A549 (cell line): ENCODE results near the gene RTRAF. TPM values are rescaled to one million over a fixed set of nuclear protein-coding genes. Genes with fewer than 3 reads are reported as not detected.

Source experiments
- ATAC-seq, 2 experiments: fragments of 200-7000 bp in 1 of 2; fragments of >200 bp in 1 of 2; cut with Nextera tagmentation in 1 of 2; cut with Tn5 transposase in 1 of 2; 3 replicates each; pipeline versions ENCODE4 v1.8.0 to v1.9.1; 2018 to 2020; ENCODE audit warnings: mild to moderate bottlenecking in 1 of 2, moderate library complexity in 1 of 2
- CTCF ChIA-PET: fragments of 300-600 bp; sonication (Branson Sonifier 250); formaldehyde crosslinking; extraction: SDS; loops from one replicate; lab custom pipeline; 2021; ENCODE audit warnings: antibody characterized with exemption, inconsistent platforms; lab: Yijun Ruan, JAX
- POLR2A ChIA-PET: fragments of 350-600 bp; formaldehyde crosslinking; extraction: SDS; loops from one replicate; lab custom pipeline; 2021; ENCODE audit warnings: antibody characterized with exemption, inconsistent platforms; lab: Yijun Ruan, JAX
- DNase-seq, 2 experiments: peaks; one replicate each; pipeline versions ENCODE4 v3.0.0 to v3.0.0-alpha.2; 2011 to 2016; ENCODE audit warnings: low read depth in 1 of 2, low spot score in 1 of 2
- FAIRE-seq: peaks from 2 replicates; lab custom pipeline; 2011; peaks lifted over from hg19 to GRCh38; lab: Jason Lieb, UNC
- H3K27ac ChIP-seq, 2 experiments: fragments of >200 bp; sonication (Bioruptor Twin); formaldehyde crosslinking; 3 replicates each; pipeline ENCODE4 v1.5.1; 2016 to 2017
- H3K4me1 ChIP-seq: fragments of >200 bp; sonication (Bioruptor Twin); formaldehyde crosslinking; 3 replicates; pipeline ENCODE4 v1.6.1; 2016
- H3K4me2 ChIP-seq: fragments of >200 bp; sonication (Bioruptor Twin); formaldehyde crosslinking; 3 replicates; pipeline ENCODE4 v1.6.1; 2016
- H3K4me3 ChIP-seq: fragments of >200 bp; sonication (Bioruptor Twin); formaldehyde crosslinking; 3 replicates; pipeline ENCODE4 v1.5.1; 2016
- H3K9me3 ChIP-seq: fragments of >200 bp; sonication (Bioruptor Twin); formaldehyde crosslinking; 3 replicates; pipeline ENCODE4 v1.6.1; 2016
- CHD2 ChIP-seq: fragments of 150-350 bp; IDR thresholded peaks from 2 replicates; pipeline ENCODE4 v1.6.1; 2014; ENCODE audit warnings: low read length; ENCODE audit not compliant: partially characterized antibody
- CHD4 ChIP-seq: fragments of 200-600 bp; sonication (generic); IDR thresholded peaks from 2 replicates; pipeline ENCODE4 v1.6.1; 2016; ENCODE audit warnings: antibody characterized with exemption, mild to moderate bottlenecking, borderline replicate concordance
- EHF ChIP-seq: fragments of 250-450 bp; sonication (Bioruptor Pico); IDR thresholded peaks from 2 replicates; pipeline ENCODE4 v1.5.0; 2020; ENCODE audit warnings: mild to moderate bottlenecking
- EHMT2 ChIP-seq: fragments of 200-600 bp; sonication (generic); IDR thresholded peaks from 2 replicates; pipeline ENCODE4 v1.6.1; 2016; ENCODE audit warnings: antibody characterized with exemption, low read depth, mild to moderate bottlenecking, moderate library complexity
- ELK1 ChIP-seq: fragments of 150-350 bp; IDR thresholded peaks from 2 replicates; pipeline ENCODE4 v1.6.1; 2014; ENCODE audit warnings: low read depth, mild to moderate bottlenecking, low read length
- EP300 ChIP-seq, 2 experiments: fragments of >200 bp; sonication (Bioruptor Twin); formaldehyde crosslinking; IDR thresholded peaks; 2 replicates in 1 of 2; 3 replicates in 1 of 2; pipeline ENCODE4 v1.6.1; 2016 to 2017
- ESRRA ChIP-seq: fragments of 150-350 bp; IDR thresholded peaks from 2 replicates; pipeline ENCODE4 v1.6.1; 2014; ENCODE audit warnings: mild to moderate bottlenecking, low read length, borderline replicate concordance
- HDAC2 ChIP-seq: fragments of 200-600 bp; sonication (generic); IDR thresholded peaks from 2 replicates; pipeline ENCODE4 v1.6.1; 2016
- HEYL ChIP-seq: fragments of 250-450 bp; sonication (Bioruptor Pico); IDR thresholded peaks from 2 replicates; pipeline ENCODE4 v1.8.0; 2021; ENCODE audit warnings: mild to moderate bottlenecking, moderate library complexity
- HOXA7 ChIP-seq: fragments of 250-450 bp; sonication (Bioruptor Pico); IDR thresholded peaks from 2 replicates; pipeline ENCODE4 v1.5.0; 2020; ENCODE audit warnings: mild to moderate bottlenecking, moderate library complexity
- JUNB ChIP-seq: fragments of >200 bp; sonication (Bioruptor Twin); formaldehyde crosslinking; IDR thresholded peaks from 2 replicates; pipeline ENCODE4 v1.6.1; 2016
- KDM5A ChIP-seq: fragments of 200-600 bp; sonication (generic); IDR thresholded peaks from 2 replicates; pipeline ENCODE4 v1.6.1; 2016; ENCODE audit warnings: antibody characterized with exemption, mild to moderate bottlenecking
- MAFK ChIP-seq: fragments of 450-650 bp; IDR thresholded peaks from 2 replicates; pipeline ENCODE4 v1.6.1; 2014; ENCODE audit not compliant: partially characterized antibody
- MYC ChIP-seq: IDR thresholded peaks from 2 replicates; pipeline ENCODE4 v1.6.1; 2012; ENCODE audit warnings: mild to moderate bottlenecking, inconsistent platforms, low read length, improper control_type of control experiment, borderline replicate concordance
- NR3C1 ChIP-seq: fragments of >200 bp; sonication (Bioruptor Twin); formaldehyde crosslinking; IDR thresholded peaks from 3 replicates; pipeline ENCODE4 v1.6.1; 2017
- PBX3 ChIP-seq: IDR thresholded peaks from 2 replicates; pipeline ENCODE4 v1.6.1; 2012
- POLR2A ChIP-seq: IDR thresholded peaks from 2 replicates; pipeline ENCODE4 v1.6.1; 2012; ENCODE audit warnings: mild to moderate bottlenecking, low read length
- RNF2 ChIP-seq: fragments of 200-600 bp; sonication (generic); IDR thresholded peaks from 2 replicates; pipeline ENCODE4 v1.6.1; 2016; ENCODE audit warnings: low read depth, mild to moderate bottlenecking, antibody characterized with exemption, moderate library complexity, borderline replicate concordance
- TFCP2L1 ChIP-seq: fragments of 250-450 bp; sonication (Bioruptor Pico); IDR thresholded peaks from 2 replicates; pipeline ENCODE4 v1.5.0; 2021; ENCODE audit warnings: mild to moderate bottlenecking
- ZSCAN20 ChIP-seq: fragments of 250-450 bp; sonication (Bioruptor Pico); IDR thresholded peaks from 2 replicates; pipeline ENCODE4 v1.8.0; 2022; ENCODE audit warnings: mild to moderate bottlenecking, moderate library complexity
- WGBS: methylation state at CpG from one replicate; pipeline ENCODE4 v1.1.6; 2017; ENCODE audit errors: missing lambda C conversion rate; 5-methylcytosine and 5-hydroxymethylcytosine counted together
- polyA plus RNA-seq, 4 experiments: library from polyadenylated mRNA; depleted of rRNA in 3 of 4; stranded (reverse); fragments of >200 nt; fragmentation: RNase III in 1 of 4; extraction: RNeasy Plus Mini Kit Qiagen cat#74134 plus additional on column Dnase treatment in 1 of 4; gene quantifications; 2 replicates in 3 of 4; 3 replicates in 1 of 4; pipeline ENCODE4 v1.2.3, GENCODE V29; 2011 to 2017
- TF ChIP-seq, protein P1 (sequence below): IDR thresholded peaks from 2 replicates; pipeline ENCODE4 v1.6.1; 2012

Gene RTRAF
- polyA plus RNA-seq, 2 of the 4 experiments (the other 2 are of a cell fraction) = 271 to 341 TPM

GRCh38 chr14:51962711-51963110 is 26.6 kb upstream of the RTRAF start:
- POLR2A ChIA-PET = no interaction called here
- Histone ChIP-seq H3K9me3 (peaks cover 17% of the 10 kb centered on the region), H3K4me3 (no peak overlapping the region)
- 33% methylated on average over 2 of the region's 3 CpGs for WGBS
- TF ChIP-seq CHD2 (no peak), HDAC2 (no peak), HEYL (CRISPR knock-in tag) (no peak), ESRRA (no peak), EHF (CRISPR knock-in tag) (no peak), ELK1 (no peak), EHMT2 (no peak), NR3C1 (no peak)
- TF ChIP-seq, protein P1, sequence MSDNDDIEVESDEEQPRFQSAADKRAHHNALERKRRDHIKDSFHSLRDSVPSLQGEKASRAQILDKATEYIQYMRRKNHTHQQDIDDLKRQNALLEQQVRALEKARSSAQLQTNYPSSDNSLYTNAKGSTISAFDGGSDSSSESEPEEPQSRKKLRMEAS = no peak
- TF ChIP-seq, all 56 proteins: peak for 0
- DNase-seq = no peak
- Histone ChIP-seq H3K4me2 (no peak overlapping the region), H3K4me1 (no peaks in the 10 kb centered on the region), H3K27ac (no peak overlapping the region)
- FAIRE-seq = no peak
- ATAC-seq = no peak
- CTCF ChIA-PET = interaction anchor here (1.2 to 1.4 kb wide), 2 partner anchors 16 to 20 kb away, joined by 4 to 6 read pairs; no protein-coding TSS in a partner anchor

DNA sequence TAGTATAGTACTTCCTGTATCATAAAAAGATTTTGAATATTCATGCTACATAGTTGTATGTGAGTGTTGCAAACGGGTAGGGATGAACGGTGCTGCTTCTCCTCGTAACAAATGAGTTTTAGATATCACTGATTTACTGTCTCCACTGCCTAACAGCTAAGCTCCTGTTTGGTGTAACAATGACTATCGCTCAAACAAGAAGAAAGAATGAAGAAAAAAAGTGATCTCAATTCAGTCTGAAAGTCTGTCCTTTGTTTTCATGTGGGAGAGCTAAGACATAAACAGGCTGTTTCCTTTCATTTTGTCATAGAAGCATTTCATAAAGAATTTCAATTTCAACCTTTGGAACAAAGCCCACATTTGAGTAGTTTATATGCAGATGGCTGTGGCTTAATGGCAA is 26.1 kb upstream of the RTRAF start:
- ChIA-PET CTCF (interaction anchor here (1.2 to 1.4 kb wide), 2 partner anchors 15 to 20 kb away, joined by 4 to 6 read pairs; no protein-coding TSS in a partner anchor), POLR2A (no interaction called here)
- WGBS = 54% methylated on average over 4 of the region's 4 CpGs
- TF ChIP-seq TFCP2L1 (no peak), RNF2 (no peak), MAFK (no peak), EP300 (IDR thresholded peaks at IDR 0.05) (no peak)
- no peak for ATAC-seq
- H3K9me3 ChIP-seq = peaks cover 13% of the 10 kb centered on the region
- FAIRE-seq = no peak
- no peak overlapping the region for H3K27ac ChIP-seq
- no peaks in the 10 kb centered on the region for H3K4me1 ChIP-seq
- H3K4me2 ChIP-seq = no peak overlapping the region
- H3K4me3 ChIP-seq = no peak overlapping the region
- no peak for DNase-seq

DNA sequence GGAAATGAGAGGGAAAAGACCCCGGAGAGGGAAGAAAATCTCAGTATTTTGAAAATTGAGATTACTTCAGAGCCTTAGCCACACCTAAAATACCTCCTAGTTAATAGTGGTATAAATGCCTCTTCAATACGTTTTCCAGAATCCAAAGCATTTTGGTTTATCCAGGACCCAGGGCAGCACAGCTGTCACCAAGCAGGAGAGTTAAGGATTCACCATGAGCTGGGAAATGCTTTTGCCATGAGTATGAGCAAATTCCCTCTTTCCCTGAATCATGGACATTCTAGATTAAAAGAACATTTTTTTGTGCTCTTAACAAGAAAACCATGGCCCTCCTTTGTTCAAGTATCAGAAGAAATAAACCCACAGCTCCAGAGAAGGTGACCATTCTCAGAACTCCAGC is 21.8 kb upstream of the RTRAF start:
- Histone ChIP-seq H3K4me1 (no peaks in the 10 kb centered on the region), H3K27ac (no peak overlapping the region), H3K4me3 (no peak overlapping the region), H3K9me3 (no peaks in the 10 kb centered on the region), H3K4me2 (no peak overlapping the region)
- CTCF ChIA-PET = interaction anchor here (1.5 to 4.8 kb wide), 2 partner anchors 11 to 29 kb away, joined by 3 to 44 read pairs; no protein-coding TSS in a partner anchor
- ATAC-seq (no peak), FAIRE-seq (no peak), DNase-seq (no peak)
- 40% methylated on average over 2 of the region's 2 CpGs for WGBS
- POLR2A ChIA-PET = no interaction called here
- TF ChIP-seq ZSCAN20 (CRISPR knock-in tag) = no peak
- TF ChIP-seq MYC = no peak
- no peak for TF ChIP-seq HOXA7 (CRISPR knock-in tag)
- TF ChIP-seq JUNB = no peak
- TF ChIP-seq CHD4 = no peak
- no peak for TF ChIP-seq POLR2A
- no peak for TF ChIP-seq KDM5A
- TF ChIP-seq PBX3 = no peak
- TF ChIP-seq CHD2 = no peak
- no peak for TF ChIP-seq TFCP2L1
